Amygdala (tissue), 56 donors: ENCODE measurements around the gene PKIG.
"Not testable (repeated sequence)": the region's sequence is repeated elsewhere in the genome, so short reads cannot be mapped to it uniquely, and the experiment has no call there.

ENCODE experiments used
- DNase-seq, 56 donors: peaks; one replicate each; lab custom pipeline; 2025; lab: John Stamatoyannopoulos, UW

Gene PKIG

GRCh38 chr20:44582311-44583025 is at the start of gene PKIG:
Gene PKIG (plus strand): TSS chr20:44582579. CDS start chr20:44614557, 31,978 bp downstream.
- no peak for DNase-seq

- no peak for DNase-seq
Observed at GRCh38 chr20:44532981-44533331, 49.4 kb upstream of the PKIG start.

- DNase-seq: peak in 2 of 56 donors; percentile 25 to 37
Observed at GRCh38 chr20:44533928-44534327, 48.5 kb upstream of the PKIG start.

GRCh38 chr20:44536175-44536574 is 46.2 kb upstream of the PKIG start:
- DNase-seq: no peak

GRCh38 chr20:44537993-44538392 is 44.4 kb upstream of the PKIG start:
- no peak for DNase-seq

- DNase-seq: no peak
Observed at GRCh38 chr20:44540834-44541233, 41.5 kb upstream of the PKIG start.

GRCh38 chr20:44541992-44542391 is 40.4 kb upstream of the PKIG start:
- no peak for DNase-seq

- no peak for DNase-seq
Observed at GRCh38 chr20:44542890-44543289, 39.5 kb upstream of the PKIG start.

GRCh38 chr20:44543358-44543757 is 39.0 kb upstream of the PKIG start:
- no peak for DNase-seq

- DNase-seq: no peak
Observed at GRCh38 chr20:44544263-44544662, 38.1 kb upstream of the PKIG start.

- no peak for DNase-seq
Observed at GRCh38 chr20:44547419-44547818, 35.0 kb upstream of the PKIG start.

GRCh38 chr20:44549123-44549522 is 33.3 kb upstream of the PKIG start:
- no peak for DNase-seq

GRCh38 chr20:44552050-44552449 is 30.3 kb upstream of the PKIG start:
- no peak for DNase-seq

GRCh38 chr20:44552568-44552949 is 29.8 kb upstream of the PKIG start:
- no peak for DNase-seq

GRCh38 chr20:44552950-44553908 is 29.1 kb upstream of the PKIG start:
- DNase-seq: no peak

- DNase-seq: no peak
Observed at GRCh38 chr20:44559302-44559701, 23.1 kb upstream of the PKIG start.

- no peak for DNase-seq
Observed at GRCh38 chr20:44560229-44560628, 22.1 kb upstream of the PKIG start.

GRCh38 chr20:44560818-44561217 is 21.6 kb upstream of the PKIG start:
- DNase-seq: not testable (repeated sequence)

- DNase-seq: no peak
Observed at GRCh38 chr20:44561876-44562275, 20.5 kb upstream of the PKIG start.

- no peak for DNase-seq
Observed at GRCh38 chr20:44566018-44566417, 16.4 kb upstream of the PKIG start.

GRCh38 chr20:44566811-44567210 is 15.6 kb upstream of the PKIG start:
- no peak for DNase-seq

GRCh38 chr20:44570367-44570766 is 12.0 kb upstream of the PKIG start:
- DNase-seq: no peak
